K562 (cell line): Measurements from ENCODE around the gene DLX3. TPM values are rescaled to one million over a fixed set of nuclear protein-coding genes. Genes with fewer than 3 reads are reported as not detected.

Source experiments
- ATAC-seq: fragments of 200-7000 bp; cut with Tn5 transposase; 3 replicates; pipeline ENCODE4 v1.9.1; 2020; ENCODE audit warnings: moderate library complexity
- BruUV-seq: library from RNA; stranded (reverse); fragments of 400-500 nt; replicated peaks from 2 replicates; lab custom pipeline; 2021; lab: Mats Ljungman, UMichigan
- CTCF ChIA-PET: fragments of 300-600 bp; formaldehyde crosslinking; extraction: SDS; loops from one replicate; lab custom pipeline; 2021; ENCODE audit warnings: low intra/inter-chr PET ratio; lab: Yijun Ruan, JAX
- POLR2A ChIA-PET: fragments of 300-600, 350-650 bp; sonication (Branson Sonifier 250); formaldehyde crosslinking; extraction: SDS; loops from one replicate; lab custom pipeline; 2021; ENCODE audit warnings: antibody characterized with exemption, inconsistent platforms; lab: Yijun Ruan, JAX
- DNase-seq, 4 experiments: peaks; one replicate each; pipeline versions ENCODE4 v3.0.0 to v3.0.0-alpha.2; 2011 to 2018; ENCODE audit warnings: low spot score in 3 of 4, mixed read lengths in 3 of 4; ENCODE audit errors: extremely low read depth in 1 of 4
- FAIRE-seq: peaks from 2 replicates; lab custom pipeline; 2011; peaks lifted over from hg19 to GRCh38; lab: Jason Lieb, UNC
- H2AFZ ChIP-seq: 2 replicates; pipeline ENCODE4 v1.6.0; 2011; ENCODE audit warnings: low read depth, low read length, control low read depth, inconsistent platforms
- H3K27ac ChIP-seq: fragments of 200-600 bp; 3 replicates; pipeline ENCODE4 v1.8.0; 2011; ENCODE audit warnings: low read depth, mild to moderate bottlenecking, control low read depth, inconsistent platforms, low read length, moderate library complexity, mixed read lengths; ENCODE audit errors: extremely low read depth
- H3K27me3 ChIP-seq, 2 experiments: fragments of 300-600 bp in 1 of 2; 2 replicates in 1 of 2; 3 replicates in 1 of 2; pipeline versions ENCODE4 v1.6.0 to v1.8.0; 2011; ENCODE audit warnings: inconsistent platforms in 2 of 2, low read length in 2 of 2, mild to moderate bottlenecking in 1 of 2, mixed read lengths in 1 of 2, moderate library complexity in 1 of 2; ENCODE audit not compliant: control insufficient read depth in 2 of 2, insufficient read depth in 2 of 2
- H3K36me3 ChIP-seq: fragments of 300-600 bp; 3 replicates; pipeline ENCODE4 v1.8.0; 2011; ENCODE audit warnings: mild to moderate bottlenecking, low read length, inconsistent platforms; ENCODE audit not compliant: control insufficient read depth, insufficient read depth
- H3K4me1 ChIP-seq, 2 experiments: fragments of 200-600 bp in 1 of 2; replicated peaks in 1 of 2; 2 replicates in 1 of 2; 3 replicates in 1 of 2; pipeline versions ENCODE4 v1.5.1 to v1.8.0; 2011; ENCODE audit warnings: inconsistent platforms in 2 of 2, low read length in 2 of 2, mild to moderate bottlenecking in 1 of 2, mixed read lengths in 1 of 2, moderate library complexity in 1 of 2; ENCODE audit not compliant: control insufficient read depth in 2 of 2, insufficient read depth in 2 of 2
- H3K4me2 ChIP-seq: 2 replicates; pipeline ENCODE4 v1.6.1; 2011; ENCODE audit warnings: low read length, control low read depth, inconsistent platforms, mixed read lengths; ENCODE audit not compliant: insufficient read depth
- H3K4me3 ChIP-seq: fragments of 200-600 bp; sonication (generic), shearing (Covaris generic); 2 replicates; pipeline ENCODE4 v1.5.1; 2016; ENCODE audit warnings: control low read depth, inconsistent platforms
- H3K79me2 ChIP-seq: fragments of 200-600 bp; 3 replicates; pipeline ENCODE4 v1.8.0; 2011; ENCODE audit warnings: low read length, inconsistent platforms; ENCODE audit not compliant: control insufficient read depth, insufficient read depth
- H3K9ac ChIP-seq, 2 experiments: 2 replicates each; pipeline versions ENCODE4 v1.6.0 to v1.6.1; 2011; ENCODE audit warnings: low read depth in 2 of 2, low read length in 2 of 2, control low read depth in 1 of 2, inconsistent platforms in 1 of 2, mild to moderate bottlenecking in 1 of 2, mixed read lengths in 1 of 2; ENCODE audit not compliant: insufficient read depth in 1 of 2
- H3K9me1 ChIP-seq: one replicate; pipeline ENCODE4 v1.6.0; 2011; ENCODE audit warnings: inconsistent platforms, mild to moderate bottlenecking, low read length, moderate library complexity; ENCODE audit not compliant: control insufficient read depth, insufficient read depth
- H3K9me3 ChIP-seq: replicated peaks from 2 replicates; pipeline ENCODE4 v1.5.1; 2011; ENCODE audit warnings: low read depth, low read length, inconsistent platforms; ENCODE audit not compliant: control insufficient read depth, insufficient read depth
- H4K20me1 ChIP-seq: replicated peaks from 2 replicates; pipeline ENCODE4 v1.6.1; 2011; ENCODE audit warnings: low read length, inconsistent platforms, mixed read lengths; ENCODE audit not compliant: control insufficient read depth, insufficient read depth
- CREB3 ChIP-seq: fragments of 450-650 bp; conservative IDR thresholded peaks from 2 replicates; pipeline ENCODE4 v1.6.1; 2016; ENCODE audit warnings: missing genetic modification characterization, low read depth, mild to moderate bottlenecking, missing compliant biosample characterization, moderate library complexity
- ETV5 ChIP-seq: sonication (generic); formaldehyde crosslinking; IDR thresholded peaks from 2 replicates; pipeline ENCODE4 v1.4.0; 2020; ENCODE audit warnings: low read depth, mild to moderate bottlenecking, missing genetic modification reagents
- FOXP4 ChIP-seq: sonication (generic); formaldehyde crosslinking; IDR thresholded peaks from 2 replicates; pipeline ENCODE4 v1.8.0; 2022; ENCODE audit warnings: mild to moderate bottlenecking, missing genetic modification reagents, borderline replicate concordance
- OTX1 ChIP-seq: fragments of 450-650 bp; formaldehyde crosslinking; IDR thresholded peaks from 2 replicates; pipeline ENCODE4 v1.4.0; 2022; ENCODE audit warnings: mild to moderate bottlenecking
- ZNF57 ChIP-seq: fragments of 450-650 bp; formaldehyde crosslinking; IDR thresholded peaks from 2 replicates; pipeline ENCODE4 v1.4.0; 2020; ENCODE audit warnings: mild to moderate bottlenecking, moderate library complexity
- WGBS: fragments of 100-300 bp; shearing (Covaris generic); methylation state at CpG from one replicate; pipeline ENCODE4 v1.1.6; 2016; ENCODE audit warnings: low coverage, mixed read lengths; ENCODE audit not compliant: insufficient coverage; ENCODE audit errors: missing lambda C conversion rate; 5-methylcytosine and 5-hydroxymethylcytosine counted together
- in situ Hi-C: fragments of 300-500 bp; cut with MboI; formaldehyde crosslinking; loops from 4 replicates; pipeline ENCODE4 v1.15.0; 2018; ENCODE audit warnings: inconsistent platforms, mixed read lengths
- intact Hi-C: fragments of 100-400 bp; cut with micrococcal nuclease; formaldehyde crosslinking; loops from 2 replicates; pipeline ENCODE4 v1.14.2; 2022
- polyA plus RNA-seq, 8 experiments: library from polyadenylated mRNA; depleted of rRNA in 4 of 8; stranded (reverse) in 5 of 8; unstranded in 3 of 8; fragments of >200 nt; fragmentation: Nextera tagmentation in 2 of 8; fragmentation: Illumina TruSeq in 1 of 8; extraction: Ambion mirVana in 2 of 8; extraction: Trizol in 1 of 8; gene quantifications; 2 replicates each; pipeline versions ENCODE4 v1.2.1 to v1.2.3, GENCODE V29; 2011 to 2014; ENCODE audit warnings: inconsistent platforms in 1 of 8, missing spikeins in 1 of 8
- total RNA-seq, 7 experiments: library from RNA; depleted of rRNA in 6 of 7; stranded (reverse); fragments of >200 nt in 6 of 7; fragmentation: Illumina TruSeq in 2 of 7; extraction: Trizol in 2 of 7; gene quantifications; 2 replicates each; pipeline versions ENCODE4 v1.2.1 to v1.2.3, GENCODE V29; 2011 to 2021; ENCODE audit warnings: low replicate concordance in 1 of 7

Gene DLX3
- total and polyA plus RNA-seq, 9 of the 15 experiments (the other 6 are each of a cell fraction or from before 2014, with no cell fraction given) = not detected

- no peak for TF ChIP-seq FOXP4
Measured at GRCh38 chr17:49992933-49993422, 2.0 kb downstream of the DLX3 start (continued).

GRCh38 chr17:49992191-49992932, 2.7 kb downstream of the DLX3 start:
- peaks cover 11% of the 10 kb centered on the region for H4K20me1 ChIP-seq
- POLR2A ChIA-PET = no interaction called here
- 4% methylated on average over 13 of the region's 13 CpGs for WGBS
- FAIRE-seq (no peak), ATAC-seq (no peak)
- no peak overlapping the region for H3K4me3 ChIP-seq
- no peak overlapping the region for H3K9ac ChIP-seq
- peaks cover 0 to 19% of the 10 kb centered on the region in 2 experiments; a peak in 2 of 5 replicates for H3K4me1 ChIP-seq
- no peak overlapping the region for H2AFZ ChIP-seq
- TF ChIP-seq ETV5 = no peak
- no peak for TF ChIP-seq OTX1
- no peak for TF ChIP-seq CREB3
- no peak for TF ChIP-seq ZNF57 (CRISPR knock-in tag)
- TF ChIP-seq, all 486 proteins: peak for 0
- no peaks in the 10 kb centered on the region for H3K36me3 ChIP-seq
- no peak overlapping the region for H3K4me2 ChIP-seq
- H3K27me3 ChIP-seq = peaks cover 46 to 79% of the 10 kb centered on the region in 2 experiments; a peak in 4 of 5 replicates
- intact Hi-C loops = no loop called here
- no peaks in the 10 kb centered on the region for H3K9me3 ChIP-seq
- in situ Hi-C loops = no loop called here
- no peak overlapping the region for H3K27ac ChIP-seq
- CTCF ChIA-PET = interaction anchor here (0.6 kb wide), 1 partner anchor 23 kb away, joined by 3 read pairs; no protein-coding TSS in a partner anchor
- no peak for DNase-seq
- no peaks in the 10 kb centered on the region for H3K9me1 ChIP-seq
- H3K79me2 ChIP-seq = no peaks in the 10 kb centered on the region
- BruUV-seq = no TSS peak
